A673 (cell line): Measurements from ENCODE around the gene SH3GL3.

ENCODE experiments used
- CTCF ChIP-seq: fragments of 300-800, 200-600 bp; sonication (generic); conservative IDR thresholded peaks from 2 replicates; pipeline ENCODE4 v1.5.1; 2017; ENCODE audit warnings: low read depth, mild to moderate bottlenecking, antibody characterized with exemption, low read length, moderate library complexity, mixed read lengths
- EZH2 ChIP-seq: fragments of 200-600 bp; sonication (generic); IDR thresholded peaks from 2 replicates; pipeline ENCODE4 v1.6.1; 2017; ENCODE audit warnings: borderline replicate concordance, low read depth, mild to moderate bottlenecking, mixed read lengths, antibody characterized with exemption, low read length; ENCODE audit not compliant: poor library complexity, severe bottlenecking

- TF ChIP-seq CTCF (no peak), EZH2 (no peak)
Measured at GRCh38 chr15:83656192-83656591, 209.1 kb downstream of the SH3GL3 start.
